Sigmoid colon (tissue), 4 donors: ENCODE measurements around the gene SFXN5.

ENCODE experiments used
- CTCF ChIP-seq, 4 experiments: fragments of 450-650 bp in 3 of 4; fragments of 200-600 bp in 1 of 4; IDR thresholded peaks; one replicate each; pipeline ENCODE4 v1.5.1; 2016 to 2019; ENCODE audit warnings: antibody characterized with exemption in 4 of 4, mild to moderate bottlenecking in 3 of 4, moderate library complexity in 2 of 4
- EP300 ChIP-seq, 4 donors: sonication (generic); formaldehyde crosslinking; IDR thresholded peaks; one replicate each; pipeline ENCODE4 v1.6.1; 2017; ENCODE audit warnings: antibody characterized with exemption in 4 of 4

DNA sequence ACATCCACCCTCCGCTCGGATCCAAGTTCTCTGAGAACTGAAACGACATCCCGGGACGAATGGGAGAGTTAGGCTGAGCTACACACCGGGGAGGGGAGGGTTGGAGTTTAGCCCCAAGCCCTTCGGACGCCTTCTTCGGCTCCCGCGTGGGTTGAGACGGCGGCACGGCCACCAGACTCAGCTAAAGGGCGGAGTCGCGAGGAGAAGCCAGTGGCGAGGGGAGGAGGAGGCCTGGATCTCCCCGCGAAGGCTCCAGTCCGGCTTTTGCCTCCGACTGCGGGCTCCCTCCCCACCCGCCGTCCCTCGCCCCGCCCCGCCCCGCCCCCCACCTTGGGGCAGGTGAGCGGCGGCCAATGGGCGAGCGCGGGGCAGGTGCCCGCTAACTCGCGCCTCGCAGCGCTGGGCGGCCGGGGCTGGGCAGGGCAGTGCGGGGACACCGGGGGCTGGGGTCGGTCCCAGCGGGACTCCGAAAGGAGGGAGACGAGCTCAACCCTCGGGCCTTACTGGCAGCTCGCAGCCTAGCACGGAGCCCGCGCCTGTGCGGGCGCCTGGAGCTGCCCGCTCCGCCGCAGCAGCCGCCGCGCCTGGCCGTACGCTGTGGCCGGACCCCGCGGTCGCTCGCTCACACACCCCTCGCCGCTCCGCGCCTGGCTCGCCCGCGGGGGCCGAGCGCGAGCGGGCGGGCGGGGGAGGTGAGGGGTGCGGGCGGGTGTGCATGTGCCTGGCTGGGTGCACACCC, 154.2 kb downstream of the SFXN5 start, which contains the start of gene EMX1:
- TF ChIP-seq EP300 (IDR thresholded peaks at IDR 0.05): no peak
- no peak for TF ChIP-seq CTCF (IDR thresholded peaks at IDR 0.05)
